DMS 273 (cell line): Measurements from ENCODE around the gene ADCK2.
"Not testable (repeated sequence)": the region's sequence is repeated elsewhere in the genome, so short reads cannot be mapped to it uniquely, and the experiment has no call there.

ENCODE experiments used
- DNase-seq: peaks from one replicate; lab custom pipeline; 2025; ENCODE audit not compliant: unreplicated experiment; lab: John Stamatoyannopoulos, UW

Gene ADCK2

GRCh38 chr7:140646931-140647647 lies 25.7 kb upstream of the ADCK2 start:
- peak; percentile 97 for DNase-seq

- no peak for DNase-seq
Measured at GRCh38 chr7:140649556-140650205, 23.1 kb upstream of the ADCK2 start.

- no peak for DNase-seq
Measured at GRCh38 chr7:140650367-140650766, 22.4 kb upstream of the ADCK2 start.

GRCh38 chr7:140653319-140654108 lies 19.2 kb upstream of the ADCK2 start:
- peak; percentile 98 for DNase-seq

- DNase-seq = no peak
Measured at GRCh38 chr7:140654109-140654387, 18.7 kb upstream of the ADCK2 start.

GRCh38 chr7:140654661-140655060 lies 18.1 kb upstream of the ADCK2 start:
- DNase-seq = no peak

GRCh38 chr7:140655511-140656408 lies 17.0 kb upstream of the ADCK2 start:
- DNase-seq = no peak

GRCh38 chr7:140656548-140657515 lies 15.9 kb upstream of the ADCK2 start:
- DNase-seq = peak; percentile 27

- DNase-seq = no peak
Measured at GRCh38 chr7:140657891-140658290, 14.9 kb upstream of the ADCK2 start.

GRCh38 chr7:140659856-140660255 lies 12.9 kb upstream of the ADCK2 start:
- DNase-seq = no peak

GRCh38 chr7:140661124-140661523 lies 11.6 kb upstream of the ADCK2 start:
- peak; percentile 56 for DNase-seq

GRCh38 chr7:140662938-140663337 lies 9.8 kb upstream of the ADCK2 start:
- DNase-seq = not testable (repeated sequence)

- no peak for DNase-seq
Measured at GRCh38 chr7:140667476-140667875, 5.3 kb upstream of the ADCK2 start.

GRCh38 chr7:140668641-140669040 lies 4.1 kb upstream of the ADCK2 start:
- DNase-seq = peak; percentile 47

GRCh38 chr7:140669352-140669751 lies 3.4 kb upstream of the ADCK2 start:
- DNase-seq = peak; percentile 25

- not testable (repeated sequence) for DNase-seq
Measured at GRCh38 chr7:140669862-140670261, 2.9 kb upstream of the ADCK2 start.

- DNase-seq = no peak
Measured at GRCh38 chr7:140670343-140670935, 2.3 kb upstream of the ADCK2 start.

GRCh38 chr7:140671966-140672365 lies 779 bp upstream of the ADCK2 start:
- no peak for DNase-seq

GRCh38 chr7:140673063-140673773 lies 473 bp downstream of the ADCK2 start:
- peak; percentile 84 for DNase-seq
